ENCODE measurements around the gene RHOT2. TPM values are rescaled to one million over a fixed set of nuclear protein-coding genes. Genes with fewer than 3 reads are reported as not detected.

Gene RHOT2
- total and polyA plus RNA-seq, 2 donors (not counting 3 experiments of a cell fraction or from before 2014, with no cell fraction given), result 106 to 139 TPM

- H4K20me1 ChIP-seq (replicated peaks; ENCODE audit: control insufficient read depth, extremely low read depth, insufficient read depth, low read length), result no peaks in the 10 kb centered on the region
- ChIA-PET CTCF (interaction anchor here (0.6 to 3.0 kb wide), 9 partner anchors 8 to 342 kb away, joined by 3 to 67 read pairs (median 5); partner anchors contain the start of genes CCDC78, CHTF18, CIAO3 and HAGHL), POLR2A (no interaction called here)
- H3K4me1 ChIP-seq (ENCODE audit: control insufficient read depth, extremely low read depth, insufficient read depth, low read length), result peaks cover 10% of the 10 kb centered on the region
- no peaks in the 10 kb centered on the region for H3K79me2 ChIP-seq (ENCODE audit: control insufficient read depth, insufficient read depth, low read length)
- H3K4me3 ChIP-seq (replicated peaks in 1 of 3; ENCODE audit: insufficient read depth in 1 of 3, low read depth in 1 of 3, low read length in 3 of 3), result peak within 1 kb of the TSS; percentile 42 to 58 (median 51)
- DNase-seq (ENCODE audit: low read depth, low spot score) (peak; percentile 78), FAIRE-seq (peak; percentile 84)
- intact Hi-C loops (cut with micrococcal nuclease) (loop anchor here (2.0 kb wide), 1 partner anchor 14 kb away; no protein-coding TSS in a partner anchor), dilution Hi-C loops (cut with MboI; ENCODE audit: extremely low pct_ligation_motif_present, low sequenced_read_pairs) (no loop called here)
- H3K4me2 ChIP-seq (ENCODE audit: insufficient read depth, low read length), result peak within 1 kb of the TSS; percentile 75
- no peaks in the 10 kb centered on the region for H3K9me1 ChIP-seq (replicated peaks; ENCODE audit: control insufficient read depth, extremely low read depth, insufficient read depth, low read length)
- TF ChIP-seq POLR2AphosphoS5 (IDR thresholded peaks at IDR 0.05; ENCODE audit: insufficient read depth, low read depth, low read length), result peak; percentile 26
- no peak for TF ChIP-seq EZH2 (IDR thresholded peaks at IDR 0.05; ENCODE audit: borderline replicate concordance, low read depth, low read length, severe bottlenecking)
- TF ChIP-seq JUN (IDR thresholded peaks at IDR 0.05; ENCODE audit: borderline replicate concordance, insufficient read depth, insufficient read length, low read depth), result no peak
- no peak for TF ChIP-seq GATA2 (IDR thresholded peaks at IDR 0.05; ENCODE audit: insufficient read depth, insufficient read length, low read depth, low read length)
- BruUV-seq (replicated peaks), result no TSS peak
- H3K36me3 ChIP-seq (ENCODE audit: control insufficient read depth in 2 of 2, extremely low read depth in 1 of 2, insufficient read depth in 2 of 2, low read length in 2 of 2), result no peaks in the 10 kb centered on the region
- no peak within 1 kb of the TSS for H3K9ac ChIP-seq (replicated peaks; ENCODE audit: extremely low read depth, insufficient read depth, low read length)
- no peaks in the 10 kb centered on the region for H3K9me3 ChIP-seq (replicated peaks; ENCODE audit: control insufficient read depth, insufficient read depth, low read length)
- peak within 1 kb of the TSS; percentile 60 for H2AFZ ChIP-seq (ENCODE audit: low read depth, low read length)
- no peak within 1 kb of the TSS for H3K27ac ChIP-seq (ENCODE audit: insufficient read depth, low read depth, low read length)
- H3K27me3 ChIP-seq (ENCODE audit: control insufficient read depth in 2 of 2, insufficient read depth in 2 of 2, low read length in 2 of 2), result no peaks in the 10 kb centered on the region
Observed at GRCh38 chr16:714558-715476, 46.9 kb downstream of the RHOT2 start, which contains the start of gene METRN. Gene METRN (plus strand): TSS chr16:715118. CDS start chr16:715290, 172 bp downstream.

Data from endothelial cell of umbilical vein (primary cell).